ENCODE data around the gene ACKR4.

ACKR4 gene

DNA sequence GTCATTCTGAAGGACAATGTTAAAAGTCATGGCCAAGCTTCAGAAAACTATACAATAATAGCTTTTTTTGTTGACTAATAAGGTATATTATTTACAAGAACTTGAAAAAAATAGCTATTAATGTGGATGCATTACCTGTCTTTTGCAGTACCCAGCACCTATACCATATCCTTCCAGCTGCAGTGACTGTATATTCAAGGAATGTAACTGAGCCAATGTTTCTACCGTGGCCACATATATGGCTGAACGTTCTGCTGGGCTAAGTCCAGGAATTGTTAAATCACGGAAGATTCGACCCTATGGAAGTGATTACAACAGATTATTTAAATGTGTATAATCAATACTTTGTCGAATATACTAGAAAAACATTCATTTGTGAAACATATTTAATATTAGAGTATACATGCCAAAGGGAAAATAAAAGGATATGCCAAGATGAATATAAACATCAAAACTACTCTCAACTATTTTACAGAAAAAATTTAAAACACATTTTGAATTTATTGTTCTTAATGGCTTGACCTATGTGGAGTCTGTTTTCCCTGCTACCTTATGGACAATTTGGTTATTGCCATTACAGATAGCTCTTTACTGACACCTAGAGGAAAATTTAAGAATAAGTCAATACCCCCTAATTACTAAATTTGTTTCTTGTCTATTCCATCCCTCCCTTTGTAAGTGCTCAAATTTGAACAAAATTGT is 44.9 kb downstream of the ACKR4 start:
- H3K4me1 Mint-ChIP-seq (ENCODE audit: low read depth): peaks cover 1% of the 10 kb centered on the region
- no peak overlapping the region for H3K4me3 Mint-ChIP-seq
- no peaks in the 10 kb centered on the region for H3K9me3 Mint-ChIP-seq
- H3K27ac Mint-ChIP-seq: no peak overlapping the region
- no peaks in the 10 kb centered on the region for H3K27me3 Mint-ChIP-seq (ENCODE audit: low read depth)
- H3K36me3 Mint-ChIP-seq (ENCODE audit: low read depth): peaks cover 5% of the 10 kb centered on the region

DNA sequence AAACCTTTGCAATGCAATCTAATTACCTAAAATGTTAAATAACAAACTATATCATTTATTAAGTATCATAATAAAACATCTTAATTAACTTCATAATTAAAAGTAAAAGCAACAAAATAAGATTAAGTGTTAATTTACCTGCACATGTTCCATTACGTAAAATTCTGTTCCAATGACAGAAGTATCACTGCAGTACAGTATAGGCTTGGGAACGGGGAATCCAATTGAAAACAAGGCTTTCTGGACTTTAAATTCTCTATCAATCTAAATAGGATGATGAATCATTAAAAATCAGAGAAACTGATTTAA is 45.4 kb downstream of the ACKR4 start:
- Mint-ChIP-seq H3K4me3 (no peak overlapping the region), H3K27ac (no peak overlapping the region), H3K27me3 (ENCODE audit: low read depth) (no peaks in the 10 kb centered on the region), H3K9me3 (no peaks in the 10 kb centered on the region), H3K4me1 (ENCODE audit: low read depth) (peaks cover 1% of the 10 kb centered on the region), H3K36me3 (ENCODE audit: low read depth) (peaks cover 4% of the 10 kb centered on the region)

DNA sequence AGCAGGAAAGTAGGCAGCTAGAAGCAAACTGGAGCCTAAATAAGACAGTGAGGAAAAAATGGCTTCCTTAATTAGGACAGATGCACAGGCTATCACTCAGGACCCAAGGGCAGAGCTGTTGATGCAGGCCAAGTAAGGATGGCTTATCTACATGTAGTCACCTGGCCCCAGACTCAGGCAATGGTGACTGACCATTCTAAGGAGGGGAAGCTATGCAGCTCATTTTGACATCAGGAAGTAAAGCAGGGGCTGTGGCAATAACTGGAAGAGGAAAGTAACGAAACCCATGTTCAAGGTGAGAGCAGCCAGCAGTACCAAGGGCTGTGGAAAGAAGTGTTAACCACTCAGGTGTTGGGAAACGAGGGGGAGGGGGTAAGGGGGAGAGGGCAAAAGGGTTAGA is 46.3 kb downstream of the ACKR4 start:
- Mint-ChIP-seq H3K36me3 (ENCODE audit: low read depth) (peaks cover 4% of the 10 kb centered on the region), H3K4me3 (no peak overlapping the region), H3K27ac (no peak overlapping the region), H3K4me1 (ENCODE audit: low read depth) (peaks cover 1% of the 10 kb centered on the region), H3K9me3 (no peaks in the 10 kb centered on the region), H3K27me3 (ENCODE audit: low read depth) (no peaks in the 10 kb centered on the region)

DNA sequence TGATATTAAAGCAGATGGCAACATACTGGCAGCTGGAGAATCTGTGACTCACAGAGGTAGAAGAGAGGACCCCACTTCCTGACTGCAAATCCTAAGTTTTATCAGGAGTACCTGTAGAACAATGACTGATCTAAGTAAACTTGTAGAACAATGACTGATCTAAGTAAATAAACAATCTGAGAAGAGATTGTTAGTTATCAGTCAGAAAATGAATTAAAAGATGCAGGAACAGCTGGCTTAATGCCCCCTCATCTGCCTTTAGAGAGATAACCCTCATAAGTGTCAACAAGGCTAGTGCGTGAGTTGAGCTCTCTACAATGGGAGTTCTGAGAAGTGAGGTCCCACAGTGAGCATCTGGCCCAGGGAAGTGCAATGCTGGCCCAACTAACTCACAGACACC is 48.0 kb downstream of the ACKR4 start:
- H3K4me1 Mint-ChIP-seq (ENCODE audit: low read depth): peaks cover 1% of the 10 kb centered on the region
- no peak overlapping the region for H3K4me3 Mint-ChIP-seq
- H3K27me3 Mint-ChIP-seq (ENCODE audit: low read depth): no peaks in the 10 kb centered on the region
- no peak overlapping the region for H3K27ac Mint-ChIP-seq
- H3K9me3 Mint-ChIP-seq: no peaks in the 10 kb centered on the region
- peaks cover 4% of the 10 kb centered on the region for H3K36me3 Mint-ChIP-seq (ENCODE audit: low read depth)

DNA sequence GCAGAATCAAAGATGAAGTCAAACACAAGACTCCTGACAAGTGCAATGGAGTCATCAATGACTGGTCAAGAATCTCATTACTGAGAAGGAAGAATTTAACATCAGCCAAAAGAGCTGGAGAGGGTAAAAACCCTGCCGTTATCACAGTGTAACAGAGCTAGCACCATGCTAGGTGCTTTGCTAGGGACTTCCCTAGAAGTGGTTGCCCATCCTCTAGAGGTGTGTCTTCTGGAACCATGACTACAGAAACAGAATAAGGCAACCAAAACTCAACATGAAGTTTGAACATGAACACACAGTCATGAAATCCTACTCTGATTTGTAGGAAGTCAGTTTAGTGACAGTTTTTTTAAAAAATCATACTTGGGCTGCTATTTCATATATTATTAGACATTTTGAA is 53.1 kb downstream of the ACKR4 start:
- no peaks in the 10 kb centered on the region for H3K9me3 Mint-ChIP-seq
- H3K36me3 Mint-ChIP-seq (ENCODE audit: low read depth): no peaks in the 10 kb centered on the region
- H3K27ac Mint-ChIP-seq: no peak overlapping the region
- no peaks in the 10 kb centered on the region for H3K4me1 Mint-ChIP-seq (ENCODE audit: low read depth)
- no peaks in the 10 kb centered on the region for H3K27me3 Mint-ChIP-seq (ENCODE audit: low read depth)
- no peak overlapping the region for H3K4me3 Mint-ChIP-seq

Data from T-helper 1 cell treated with Interleukin-12 subunit alpha and Interleukin-12 subunit beta and Interleukin-4 antibody, amounts not matched to agents 30 μg/mL and 1 μg/mL, for 36 hours (primary cell).